GM19240 (cell line): ENCODE data around the gene MT1E.
A peak's percentile ranks its signal among the peaks of the same experiment; 100 is the strongest.
"Not testable (repeated sequence)": the region's sequence is repeated elsewhere in the genome, so short reads cannot be mapped to it uniquely, and the experiment has no call there.

Experiments
- DNase-seq: peaks from one replicate; pipeline ENCODE4 v3.0.0; 2011; ENCODE audit warnings: low spot score; ENCODE audit not compliant: insufficient read length

Gene MT1E

GRCh38 chr16:56625140-56625942 is at the start of gene MT1E:
TSS of gene MT1E (plus strand) at chr16:56625781. CDS start at chr16:56625852, 71 bp downstream.
- no peak for DNase-seq

- peak; percentile 63 for DNase-seq
Measured at GRCh38 chr16:56576585-56577299, 48.8 kb upstream of the MT1E start.

- DNase-seq: no peak
Measured at GRCh38 chr16:56577300-56577625, 48.3 kb upstream of the MT1E start.

- DNase-seq: no peak
Measured at GRCh38 chr16:56580391-56581048, 45.1 kb upstream of the MT1E start.

GRCh38 chr16:56582911-56583310 is 42.7 kb upstream of the MT1E start:
- DNase-seq: not testable (repeated sequence)

- DNase-seq: no peak
Measured at GRCh38 chr16:56583351-56584168, 42.0 kb upstream of the MT1E start.

- no peak for DNase-seq
Measured at GRCh38 chr16:56584276-56584675, 41.3 kb upstream of the MT1E start.

- no peak for DNase-seq
Measured at GRCh38 chr16:56588781-56589140, 36.8 kb upstream of the MT1E start.

- DNase-seq: no peak
Measured at GRCh38 chr16:56589141-56590039, 36.2 kb upstream of the MT1E start, which contains the start of gene MT3. TSS of gene MT3 (plus strand) at chr16:56589528. CDS start at chr16:56589591, 63 bp downstream.

- no peak for DNase-seq
Measured at GRCh38 chr16:56591377-56592060, 34.1 kb upstream of the MT1E start.

- no peak for DNase-seq
Measured at GRCh38 chr16:56593573-56594291, 31.8 kb upstream of the MT1E start.

GRCh38 chr16:56594292-56594619 is 31.3 kb upstream of the MT1E start:
- DNase-seq: no peak

GRCh38 chr16:56600398-56600999 is 25.1 kb upstream of the MT1E start:
- DNase-seq: peak; percentile 24

- no peak for DNase-seq
Measured at GRCh38 chr16:56601325-56601724, 24.3 kb upstream of the MT1E start.

- no peak for DNase-seq
Measured at GRCh38 chr16:56603589-56603988, 22.0 kb upstream of the MT1E start.

GRCh38 chr16:56604966-56605365 is 20.6 kb upstream of the MT1E start:
- DNase-seq: no peak

- DNase-seq: no peak
Measured at GRCh38 chr16:56605475-56605874, 20.1 kb upstream of the MT1E start.

GRCh38 chr16:56606071-56606475 is 19.5 kb upstream of the MT1E start:
- no peak for DNase-seq
